ENCODE data around the gene ELFN1. TPM values are rescaled to one million over a fixed set of nuclear protein-coding genes. Genes with fewer than 3 reads are reported as not detected.

The ELFN1 gene
- total and polyA plus RNA-seq, 8 donors: 0.19 to 4.3 (median 0.53) TPM; not detected in 1

DNA sequence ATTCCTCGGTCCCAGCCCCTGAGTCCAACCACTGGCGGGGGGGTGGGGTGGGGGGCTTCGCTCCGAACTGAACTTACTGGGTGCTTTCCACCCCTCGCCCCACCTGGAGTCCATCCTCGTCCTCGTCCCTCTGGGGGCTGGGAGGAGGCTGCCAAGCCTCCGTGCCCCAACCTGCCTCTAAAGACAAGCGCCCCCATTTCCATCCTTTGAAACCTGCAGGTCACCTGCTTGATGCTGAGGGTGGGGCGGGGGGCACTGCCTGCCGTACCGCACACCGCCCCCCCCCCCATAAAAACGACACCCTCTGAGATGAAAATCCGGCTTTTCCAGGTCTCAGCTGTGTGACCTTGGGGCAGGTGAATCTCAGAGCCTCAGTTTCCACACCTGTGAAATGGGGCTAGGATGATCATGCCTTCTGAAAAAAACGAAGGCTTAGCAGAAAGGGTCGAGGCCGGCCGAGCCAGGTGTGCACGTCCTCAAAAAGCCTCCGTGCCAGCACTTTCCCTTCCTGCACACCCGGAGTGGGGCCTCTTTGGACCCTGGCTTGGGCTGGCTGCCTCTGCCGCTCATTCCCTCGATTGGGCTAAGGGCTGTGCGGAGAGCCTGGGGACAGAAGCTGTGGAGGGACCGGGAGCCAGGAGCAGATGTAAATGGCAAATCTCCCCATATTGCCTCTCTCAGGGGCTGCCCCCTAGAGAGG lies 967 bp downstream of the ELFN1 start:
- TF ChIP-seq, protein P1, sequence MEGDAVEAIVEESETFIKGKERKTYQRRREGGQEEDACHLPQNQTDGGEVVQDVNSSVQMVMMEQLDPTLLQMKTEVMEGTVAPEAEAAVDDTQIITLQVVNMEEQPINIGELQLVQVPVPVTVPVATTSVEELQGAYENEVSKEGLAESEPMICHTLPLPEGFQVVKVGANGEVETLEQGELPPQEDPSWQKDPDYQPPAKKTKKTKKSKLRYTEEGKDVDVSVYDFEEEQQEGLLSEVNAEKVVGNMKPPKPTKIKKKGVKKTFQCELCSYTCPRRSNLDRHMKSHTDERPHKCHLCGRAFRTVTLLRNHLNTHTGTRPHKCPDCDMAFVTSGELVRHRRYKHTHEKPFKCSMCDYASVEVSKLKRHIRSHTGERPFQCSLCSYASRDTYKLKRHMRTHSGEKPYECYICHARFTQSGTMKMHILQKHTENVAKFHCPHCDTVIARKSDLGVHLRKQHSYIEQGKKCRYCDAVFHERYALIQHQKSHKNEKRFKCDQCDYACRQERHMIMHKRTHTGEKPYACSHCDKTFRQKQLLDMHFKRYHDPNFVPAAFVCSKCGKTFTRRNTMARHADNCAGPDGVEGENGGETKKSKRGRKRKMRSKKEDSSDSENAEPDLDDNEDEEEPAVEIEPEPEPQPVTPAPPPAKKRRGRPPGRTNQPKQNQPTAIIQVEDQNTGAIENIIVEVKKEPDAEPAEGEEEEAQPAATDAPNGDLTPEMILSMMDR (IDR thresholded peaks at IDR 0.05): no peak
- WGBS, 5 donors: 20 to 28% (median 22%) methylated on average over 15 to 26 of the region's 26 CpGs
- DNase-seq: no peak
- Histone ChIP-seq H3K36me3 (no peaks in the 10 kb centered on the region), H3K9me3 (no peaks in the 10 kb centered on the region), H3K27ac (no peak overlapping the region), H3K4me3 (peak overlapping the region in 2 of 4 donors; percentile 43 to 45), H3K27me3 (peaks cover 15 to 100% (median 98%) of the 10 kb centered on the region in 3 donors), H3K4me1 (peaks cover 38 to 49% (median 49%) of the 10 kb centered on the region in 4 donors)
- intact Hi-C loops (cut with DNase I; ENCODE audit: low total_unique reads): no loop called here

DNA sequence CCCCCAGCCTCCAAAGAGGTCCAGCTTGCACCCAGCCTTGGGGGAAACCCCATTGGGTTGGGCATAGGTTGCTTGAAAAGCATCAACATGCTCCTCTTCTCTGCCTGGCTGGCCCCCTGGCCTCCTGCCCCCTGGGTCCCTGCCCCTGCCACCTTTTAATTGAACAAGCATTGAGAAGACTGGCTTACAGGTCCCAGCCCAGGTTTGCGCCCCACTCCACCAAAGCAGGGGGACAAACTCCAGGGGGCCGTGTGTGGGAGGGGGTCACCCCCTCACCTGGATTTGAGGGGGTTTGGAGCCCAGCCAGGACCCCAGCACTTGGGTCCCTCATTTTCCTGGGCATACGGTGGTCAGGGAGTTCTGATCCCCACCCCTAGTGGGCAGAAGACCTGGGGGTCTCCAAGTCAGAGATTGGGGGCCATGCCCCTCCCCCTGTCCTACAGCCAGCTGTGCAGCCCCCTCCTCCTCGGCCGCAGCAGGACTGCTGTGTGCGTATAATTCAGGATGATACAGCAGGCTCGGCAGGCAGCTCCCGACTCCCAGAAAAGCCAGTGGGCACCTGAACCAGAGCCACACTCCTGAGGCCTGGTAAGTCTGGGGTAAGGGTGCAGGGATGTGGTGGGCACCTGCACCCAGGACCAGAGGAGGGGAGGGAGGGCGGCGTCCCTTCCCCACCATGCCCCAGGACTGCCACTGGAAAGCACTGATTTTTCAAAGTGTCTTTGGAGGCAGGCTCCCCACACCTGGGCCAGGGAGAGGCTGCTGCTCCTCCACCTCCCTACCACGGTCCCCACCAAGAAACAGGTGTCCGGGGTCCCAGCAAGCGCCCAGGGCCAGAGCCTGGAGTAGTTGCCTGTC lies 1.7 kb downstream of the ELFN1 start:
- DNase-seq: no peak
- TF ChIP-seq, protein P1 (IDR thresholded peaks at IDR 0.05): no peak
- no peak for TF ChIP-seq EP300 (IDR thresholded peaks at IDR 0.05)
- no peak for TF ChIP-seq POLR2A (IDR thresholded peaks at IDR 0.05)
- no peak for TF ChIP-seq POLR2AphosphoS5 (IDR thresholded peaks at IDR 0.05)
- 67 to 77% (median 71%) methylated on average over 5 to 13 of the region's 13 CpGs for WGBS, 5 donors
- peaks cover 30 to 42% (median 41%) of the 10 kb centered on the region in 4 donors for H3K4me1 ChIP-seq
- H3K27ac ChIP-seq: no peak overlapping the region
- intact Hi-C loops (cut with DNase I; ENCODE audit: low total_unique reads): no loop called here
- H3K9me3 ChIP-seq: no peaks in the 10 kb centered on the region
- H3K4me3 ChIP-seq: no peak overlapping the region
- no peaks in the 10 kb centered on the region for H3K36me3 ChIP-seq
- H3K27me3 ChIP-seq: peaks cover 7 to 100% (median 92%) of the 10 kb centered on the region in 3 donors

DNA sequence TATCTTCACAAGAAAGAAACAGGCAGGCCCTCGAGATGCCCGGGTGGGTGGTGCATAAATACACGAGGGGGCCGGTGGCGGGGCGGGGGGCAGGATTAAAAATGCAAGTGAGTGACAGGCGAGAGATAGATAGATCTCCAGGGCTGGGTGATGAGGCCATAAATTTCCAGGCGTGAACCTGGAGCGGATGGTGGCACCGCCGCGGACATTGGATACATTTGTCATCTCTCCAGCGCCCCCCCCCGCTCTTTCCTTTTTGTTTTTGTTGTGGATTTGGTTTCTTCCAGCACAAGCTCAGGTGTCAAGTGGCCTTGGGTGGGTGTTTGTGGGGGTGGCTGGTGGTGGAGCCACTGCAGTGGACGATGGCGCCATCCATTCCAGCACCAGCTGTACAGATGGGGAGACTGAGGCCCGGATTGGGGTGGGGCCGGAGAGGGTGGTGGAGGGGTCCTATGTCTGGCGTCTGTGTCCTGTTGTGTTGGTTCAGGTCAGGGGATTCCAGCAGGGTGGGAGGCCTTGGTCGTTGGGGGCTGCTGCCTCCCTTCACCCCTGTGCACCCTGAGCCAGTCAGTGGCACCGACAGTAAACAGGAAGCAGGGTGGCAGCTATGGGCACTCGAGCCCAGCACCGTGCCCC lies 2.9 kb downstream of the ELFN1 start:
- Histone ChIP-seq H3K4me3 (no peak overlapping the region), H3K36me3 (no peaks in the 10 kb centered on the region), H3K9me3 (no peaks in the 10 kb centered on the region), H3K4me1 (peaks cover 18 to 30% (median 29%) of the 10 kb centered on the region in 4 donors), H3K27ac (no peak overlapping the region), H3K27me3 (peaks cover 5 to 100% (median 81%) of the 10 kb centered on the region in 3 donors)
- DNase-seq: no peak
- 73 to 81% (median 75%) methylated on average over 21 to 23 of the region's 23 CpGs for WGBS, 5 donors
- intact Hi-C loops (cut with DNase I; ENCODE audit: low total_unique reads): no loop called here
- TF ChIP-seq POLR2AphosphoS5 (IDR thresholded peaks at IDR 0.05): no peak
- no peak for TF ChIP-seq POLR2A (IDR thresholded peaks at IDR 0.05)
- TF ChIP-seq, protein P1 (IDR thresholded peaks at IDR 0.05): no peak
- no peak for TF ChIP-seq EP300 (IDR thresholded peaks at IDR 0.05)

DNA sequence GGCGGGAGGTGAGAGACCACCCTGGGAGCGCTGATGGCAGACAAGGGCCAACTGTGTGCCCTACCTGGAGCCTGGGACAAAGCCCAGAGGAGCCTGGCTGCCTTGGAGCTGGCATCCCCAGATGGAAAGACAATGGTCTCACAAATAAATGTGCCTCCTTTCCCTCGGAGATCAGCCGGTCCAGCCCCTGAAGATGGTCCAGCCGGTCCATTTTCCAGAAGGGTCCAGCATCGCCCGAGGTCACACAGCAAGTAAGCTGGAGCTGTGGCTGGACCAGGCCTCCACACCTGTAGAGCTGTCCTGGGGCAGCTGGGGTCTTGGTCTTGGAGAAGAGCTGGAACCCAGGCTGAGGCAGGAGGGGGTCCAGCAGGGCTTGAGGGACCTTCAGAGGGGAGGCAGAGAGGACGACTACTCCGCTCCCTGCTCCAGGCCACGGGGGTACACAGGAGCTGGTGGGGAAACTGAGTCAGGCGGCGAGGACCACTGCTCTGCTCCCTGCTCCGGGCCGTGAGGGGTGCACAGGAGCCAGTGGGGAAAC lies 3.6 kb downstream of the ELFN1 start:
- H3K9me3 ChIP-seq: no peaks in the 10 kb centered on the region
- intact Hi-C loops (cut with DNase I; ENCODE audit: low total_unique reads): no loop called here
- H3K27me3 ChIP-seq: peaks cover 5 to 100% (median 74%) of the 10 kb centered on the region in 3 donors
- no peak for TF ChIP-seq EP300 (IDR thresholded peaks at IDR 0.05)
- TF ChIP-seq POLR2AphosphoS5 (IDR thresholded peaks at IDR 0.05): no peak
- no peak for TF ChIP-seq POLR2A (IDR thresholded peaks at IDR 0.05)
- TF ChIP-seq, protein P1 (IDR thresholded peaks at IDR 0.05): no peak
- H3K4me3 ChIP-seq: no peak overlapping the region
- no peak for DNase-seq
- peaks cover 16 to 23% (median 23%) of the 10 kb centered on the region in 4 donors for H3K4me1 ChIP-seq
- H3K36me3 ChIP-seq: no peaks in the 10 kb centered on the region
- 79 to 94% (median 89%) methylated on average over 12 to 14 of the region's 14 CpGs for WGBS, 5 donors
- no peak overlapping the region for H3K27ac ChIP-seq
